IPS-NIHi11 (cell line): ENCODE results near the gene AEN.

ENCODE experiments used
- DNase-seq: peaks from one replicate; pipeline ENCODE4 v3.0.0; 2012; ENCODE audit warnings: mixed read lengths, low spot score

Gene AEN

DNA sequence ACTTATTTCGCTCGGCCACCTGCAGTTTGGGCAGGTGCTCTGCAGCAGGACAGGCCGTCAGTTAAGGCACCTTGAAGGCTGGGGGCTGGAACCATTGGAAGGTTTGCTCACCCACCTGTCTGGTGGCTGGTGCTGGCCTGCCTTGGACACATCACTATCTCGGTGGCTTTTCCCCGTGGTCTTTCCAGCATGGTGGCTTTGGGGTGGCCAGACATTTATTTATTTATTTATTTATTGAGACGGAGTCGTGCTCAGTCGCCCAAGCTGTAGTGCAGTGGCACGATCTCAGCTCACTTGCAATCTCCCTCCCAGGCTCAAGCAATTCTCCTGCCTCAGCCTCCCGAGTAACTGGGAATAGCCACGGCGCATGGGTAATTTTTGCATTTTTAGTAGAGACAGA, 29.4 kb downstream of the AEN start:
- DNase-seq, result no peak

DNA sequence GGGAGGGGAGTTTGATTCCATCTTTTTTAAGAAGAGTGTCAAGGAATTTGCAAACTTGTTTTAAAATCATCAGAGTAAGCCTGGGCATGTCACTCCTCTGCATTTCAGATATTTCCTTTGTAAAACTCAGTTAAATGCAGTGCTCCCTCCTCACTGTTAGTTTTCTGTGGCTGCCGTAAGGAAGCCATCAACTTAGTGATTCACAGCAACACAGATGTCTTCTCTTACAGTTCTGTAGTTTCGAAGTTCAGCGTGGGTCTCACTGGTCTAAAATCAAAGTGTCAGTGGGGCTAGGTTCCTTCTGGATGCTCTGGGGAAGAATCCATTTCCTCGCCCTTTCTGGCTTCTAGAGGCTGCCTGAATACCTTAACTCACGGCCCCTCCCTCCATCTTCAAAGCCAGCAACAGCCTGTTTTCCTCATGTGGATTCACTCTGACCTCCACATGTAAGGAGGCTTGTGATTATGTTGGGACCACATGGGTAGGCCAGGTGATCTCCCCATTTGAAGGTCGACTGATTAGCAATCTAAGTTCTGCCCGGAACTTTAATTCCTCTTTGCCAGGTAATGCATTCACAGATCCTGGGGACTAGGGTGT, 30.1 kb downstream of the AEN start:
- DNase-seq, result no peak

DNA sequence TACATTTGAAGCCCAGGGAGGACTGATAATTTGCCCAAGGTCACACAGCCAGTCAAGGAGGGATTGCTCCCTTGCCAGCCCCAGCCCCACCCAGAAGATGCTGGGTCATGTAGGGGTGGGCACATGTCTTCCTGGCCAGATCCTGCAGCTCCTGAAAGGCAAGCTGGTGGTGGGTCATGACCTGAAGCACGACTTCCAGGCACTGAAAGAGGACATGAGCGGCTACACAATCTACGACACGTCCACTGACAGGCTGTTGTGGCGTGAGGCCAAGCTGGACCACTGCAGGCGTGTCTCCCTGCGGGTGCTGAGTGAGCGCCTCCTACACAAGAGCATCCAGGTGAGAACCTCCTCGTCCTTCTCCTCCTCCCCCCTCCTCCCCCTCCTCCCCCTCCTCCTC, 30.8 kb downstream of the AEN start:
- DNase-seq, result no peak

DNA sequence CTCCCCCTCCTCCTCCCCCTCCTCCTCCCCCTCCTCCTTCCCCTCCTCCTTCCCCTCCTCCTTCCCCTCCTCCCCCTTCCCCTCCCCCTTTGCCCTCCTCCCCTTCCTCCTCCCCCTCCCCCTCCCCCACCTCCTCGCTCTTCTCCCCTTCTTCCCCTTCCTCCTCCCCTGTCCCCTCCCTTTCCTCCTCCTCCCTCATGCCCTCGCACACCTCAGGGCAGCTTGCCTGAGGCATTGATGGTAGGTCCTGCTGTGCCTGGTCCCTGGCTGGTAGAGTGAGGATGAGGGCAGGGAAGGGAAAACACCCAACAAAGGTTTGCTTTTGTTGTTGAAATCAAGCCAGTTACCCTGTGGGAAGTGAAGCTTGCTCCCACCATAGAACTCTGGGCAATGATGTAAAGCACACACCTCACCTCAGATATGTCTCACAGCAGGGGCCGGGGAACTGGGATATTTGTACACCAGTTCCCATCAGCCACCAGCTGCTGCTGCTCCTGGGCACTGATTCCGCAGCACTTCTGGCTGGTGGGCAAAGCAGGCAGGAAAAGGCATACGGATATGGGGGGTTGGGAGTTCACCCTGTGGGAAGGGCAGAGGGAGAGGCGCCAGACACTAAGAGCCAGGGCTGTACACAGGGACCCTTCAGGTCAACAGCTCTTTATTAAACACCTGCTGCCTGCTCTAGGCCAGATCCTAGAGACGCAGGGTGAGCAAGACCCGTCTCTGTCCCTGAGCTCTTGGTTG, 31.5 kb downstream of the AEN start:
- no peak for DNase-seq

- DNase-seq, result no peak
Observed at GRCh38 chr15:88653200-88654064, 32.3 kb downstream of the AEN start.

- no peak for DNase-seq
Observed at GRCh38 chr15:88654430-88655102, 33.4 kb downstream of the AEN start.

DNA sequence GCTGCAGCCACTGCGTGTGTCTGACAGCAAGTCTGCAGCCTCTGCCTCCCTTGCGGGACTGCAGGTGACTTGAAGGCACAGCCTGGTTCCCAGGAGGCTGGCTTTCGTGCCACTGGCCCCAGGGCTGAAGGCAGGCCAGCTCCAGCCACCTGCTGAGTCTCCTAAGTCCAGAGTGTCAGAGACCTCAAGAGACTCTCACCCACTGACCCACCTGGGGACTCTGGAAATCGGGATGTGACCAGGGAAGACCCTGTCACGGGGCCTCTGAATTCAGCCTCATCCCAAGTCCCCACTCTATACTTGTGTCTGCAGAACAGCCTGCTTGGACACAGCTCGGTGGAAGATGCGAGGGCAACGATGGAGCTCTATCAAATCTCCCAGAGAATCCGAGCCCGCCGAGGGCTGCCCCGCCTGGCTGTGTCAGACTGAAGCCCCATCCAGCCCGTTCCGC, 34.0 kb downstream of the AEN start:
- DNase-seq, result no peak

DNA sequence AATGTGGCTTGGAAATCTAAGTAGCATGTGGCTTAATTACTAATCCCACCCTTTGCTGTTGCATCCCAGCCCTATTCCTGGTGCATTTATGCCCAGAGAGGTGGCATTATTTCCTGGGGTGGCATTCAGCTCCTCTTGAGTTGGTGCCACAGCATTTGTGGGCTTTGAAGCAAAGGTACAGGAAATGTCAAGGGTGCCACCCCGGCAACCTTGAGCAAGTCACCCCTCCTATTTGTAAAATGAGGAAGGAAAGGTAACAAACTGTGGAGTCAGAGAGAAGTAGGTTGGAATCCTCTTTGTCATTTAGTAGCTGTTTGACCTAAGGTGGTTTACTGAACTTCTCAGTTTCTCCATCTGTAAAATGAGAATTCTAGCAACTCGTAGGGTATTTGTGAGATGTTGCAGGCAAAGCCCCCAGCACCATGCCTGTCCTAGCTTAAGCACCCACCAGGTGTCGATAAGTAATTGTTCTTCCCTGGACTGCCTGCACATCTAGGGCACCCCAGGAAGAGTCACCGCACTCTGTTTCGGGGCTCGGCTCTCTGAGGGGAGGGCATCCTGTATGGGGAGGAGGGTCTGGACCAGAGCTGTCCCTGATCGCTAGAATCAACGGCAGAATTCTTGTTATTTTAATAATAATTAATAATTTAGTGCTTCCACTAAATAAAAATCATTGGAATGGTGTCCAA, 34.8 kb downstream of the AEN start:
- no peak for DNase-seq

DNA sequence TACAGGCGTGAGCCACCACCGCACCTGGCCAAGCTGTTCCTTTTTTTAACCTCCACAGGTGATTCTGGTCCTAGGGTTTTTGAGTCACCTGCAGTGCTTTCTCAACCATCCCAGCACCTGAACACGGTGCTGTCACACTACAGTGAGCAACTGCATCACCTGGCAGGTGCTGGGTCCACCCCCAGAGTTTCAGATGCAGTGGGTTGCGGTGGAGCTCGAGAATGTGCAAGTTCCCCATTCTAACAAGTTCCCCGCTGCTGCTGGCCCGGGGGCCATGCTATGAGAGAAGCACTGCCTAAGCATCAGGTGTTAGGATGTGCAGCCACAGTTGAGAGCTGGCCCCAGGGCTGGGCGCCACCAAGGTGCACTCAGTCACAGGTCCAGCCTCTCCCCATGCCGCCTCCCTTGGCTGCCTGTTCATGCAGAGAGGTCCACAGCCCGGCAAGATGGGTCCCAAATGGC, 35.7 kb downstream of the AEN start:
- no peak for DNase-seq

GRCh38 chr15:88657326-88658069, 36.4 kb downstream of the AEN start:
- peak; percentile 81 for DNase-seq

- DNase-seq, result no peak
Observed at GRCh38 chr15:88658070-88658965, 37.2 kb downstream of the AEN start.

DNA sequence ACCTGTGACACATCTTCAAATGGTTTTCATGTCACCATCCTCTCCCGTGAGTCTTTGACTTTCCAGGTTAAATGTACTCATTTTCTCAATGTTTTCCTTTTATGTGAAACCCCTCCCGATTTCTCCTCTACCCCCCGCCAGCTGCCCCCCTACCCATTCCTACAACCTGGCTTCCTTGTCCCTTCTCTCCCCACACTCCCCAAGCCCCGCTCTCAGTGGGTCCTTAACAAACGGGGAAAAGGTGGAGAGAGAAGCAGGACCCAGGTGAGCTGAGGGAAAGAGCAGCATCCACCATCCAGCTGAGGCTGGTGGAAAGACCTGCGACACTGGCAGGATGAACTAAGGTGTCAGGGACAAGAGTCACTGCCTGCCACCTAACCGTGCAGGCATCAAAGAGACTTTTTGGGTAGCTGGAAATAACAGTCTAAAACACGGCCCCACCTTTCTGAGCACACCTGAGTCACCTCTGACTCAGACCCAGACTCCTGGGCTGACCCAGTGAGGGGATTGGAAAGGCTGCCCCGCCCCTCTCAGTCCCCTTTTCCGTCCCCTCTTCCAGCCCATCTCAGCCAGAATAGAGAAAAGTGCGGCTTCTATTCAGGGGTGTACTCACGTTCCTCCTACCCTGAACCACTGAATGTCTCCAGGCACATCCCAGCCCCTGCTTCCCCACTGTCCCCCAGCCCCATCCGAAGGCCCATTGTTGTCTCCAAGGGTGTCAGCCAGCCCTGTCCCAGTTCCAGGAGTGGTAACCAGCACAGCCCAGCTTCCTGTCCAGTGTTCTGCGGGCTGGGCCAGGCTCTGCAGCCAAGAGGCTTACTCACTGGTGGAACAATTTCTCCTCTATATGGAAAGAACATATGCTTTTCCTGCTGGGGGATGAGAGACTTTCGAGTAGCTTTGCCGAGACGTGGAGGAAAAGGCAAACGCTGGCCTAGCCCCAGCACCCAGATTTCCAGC, 38.1 kb downstream of the AEN start:
- DNase-seq, result no peak

DNA sequence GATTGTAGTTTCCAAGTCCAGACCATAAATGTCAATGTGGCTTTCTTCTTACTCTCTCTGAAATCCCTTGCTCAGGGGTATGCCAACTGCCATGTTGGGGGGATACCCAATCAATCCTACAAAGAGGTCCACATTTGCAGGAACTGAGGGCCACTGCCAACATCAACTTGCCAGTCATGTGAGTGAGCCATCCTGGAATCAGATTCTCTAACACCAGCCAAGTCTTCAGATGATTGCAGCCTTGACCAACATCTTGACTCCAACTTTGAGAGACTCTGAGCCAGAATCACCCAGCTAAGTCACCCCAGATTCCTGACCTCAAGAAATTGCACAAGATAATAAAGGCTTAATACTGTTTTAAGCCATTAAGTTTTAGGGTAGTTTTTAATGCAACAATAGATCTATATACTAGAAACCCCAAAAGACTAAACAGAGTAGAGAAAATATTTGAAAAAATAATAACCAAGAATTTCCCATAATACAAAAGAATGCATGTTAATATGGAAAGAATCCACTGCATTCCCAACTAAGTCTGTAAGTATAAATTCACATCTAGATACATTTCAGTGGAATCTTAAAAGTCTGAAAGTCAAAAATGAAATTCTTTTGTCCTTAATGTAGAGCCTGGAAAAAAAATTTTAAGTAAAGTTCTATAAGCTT, 40.0 kb downstream of the AEN start:
- no peak for DNase-seq

DNA sequence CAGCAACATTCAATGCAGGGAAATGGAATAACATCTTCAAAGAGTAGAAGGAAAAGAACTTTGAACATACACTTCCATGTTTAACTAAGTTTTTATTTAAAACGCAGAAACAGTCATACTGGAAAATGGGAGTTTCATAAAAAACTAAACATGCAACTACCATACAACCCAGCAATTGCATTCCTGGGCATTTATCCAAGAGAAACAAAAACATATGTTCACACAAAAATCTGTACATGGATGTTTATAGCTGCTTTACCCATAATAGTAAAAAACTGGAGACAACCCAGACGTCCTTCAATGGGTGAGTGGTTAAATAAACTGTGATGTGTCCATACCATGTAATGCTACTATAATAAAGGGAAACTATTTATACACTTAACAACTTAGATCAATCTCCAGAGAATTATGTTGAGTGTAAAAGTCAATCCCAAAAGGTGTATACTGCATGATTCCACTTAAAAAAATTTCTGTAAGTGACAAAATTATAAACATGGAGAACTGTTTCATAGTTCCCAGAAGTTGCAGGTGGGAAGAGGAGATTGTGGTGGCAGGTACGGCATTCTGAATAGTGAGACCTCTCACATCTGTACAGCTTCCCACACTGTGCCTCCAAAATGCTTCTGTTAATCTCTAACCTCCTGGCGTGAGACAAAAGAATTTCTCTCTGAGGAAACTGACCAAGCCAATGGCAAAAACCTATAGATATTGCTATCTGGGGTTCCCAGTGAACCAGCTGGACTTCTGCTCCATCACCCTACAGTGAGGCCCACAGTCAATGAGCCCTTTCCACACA, 40.8 kb downstream of the AEN start:
- no peak for DNase-seq

DNA sequence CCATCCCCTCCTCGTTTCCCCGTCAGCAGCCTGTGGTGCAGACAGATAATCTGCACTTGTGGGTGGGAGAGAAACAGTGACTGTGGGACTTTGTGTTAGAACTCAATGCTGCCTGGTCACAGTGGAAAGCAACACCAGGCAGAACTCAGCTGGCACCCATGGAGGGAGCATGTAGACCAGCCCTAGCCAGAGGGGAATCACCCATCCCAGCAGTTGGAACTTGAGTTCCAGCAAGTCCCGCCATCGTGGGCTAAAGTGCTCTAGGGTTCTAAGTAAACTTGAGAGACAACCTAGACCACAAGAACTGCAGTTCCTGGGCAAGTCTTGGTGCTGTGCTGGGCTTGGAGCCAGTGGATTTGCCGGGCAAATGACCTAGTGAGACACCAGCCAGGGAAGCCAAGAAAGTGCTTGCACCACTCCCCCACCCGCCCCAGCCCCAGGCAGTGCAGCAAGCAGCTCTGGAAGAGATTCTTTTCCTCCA, 42.0 kb downstream of the AEN start:
- no peak for DNase-seq

DNA sequence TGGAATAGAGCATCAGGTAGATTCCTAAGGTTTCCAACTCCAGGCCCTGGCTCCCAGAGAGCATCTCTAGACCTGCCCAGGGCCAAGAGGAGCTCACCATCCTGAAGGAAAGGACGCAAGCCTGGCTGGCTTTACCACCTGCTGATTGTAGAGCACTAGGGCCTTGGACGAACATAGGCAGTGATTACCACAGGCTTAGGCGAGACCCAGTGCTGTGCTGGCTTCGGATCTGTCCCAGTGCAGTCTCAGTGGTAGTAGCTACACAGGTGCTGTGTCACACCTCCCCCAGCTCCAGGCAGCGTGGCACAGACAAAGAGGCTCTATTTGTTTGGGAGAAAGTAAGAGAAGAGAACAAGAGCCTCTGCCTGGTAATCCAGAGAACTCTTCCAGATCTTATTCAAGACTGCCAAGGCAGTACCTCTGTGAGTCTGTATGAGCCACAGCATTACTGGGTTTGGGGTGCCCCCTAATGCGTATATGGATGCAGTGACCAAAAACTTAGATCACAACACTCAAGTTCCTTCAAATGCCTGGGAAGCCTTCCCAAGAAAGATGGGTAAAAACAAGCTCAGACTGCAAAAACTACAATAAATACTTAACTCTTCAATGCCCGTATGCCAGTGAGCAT, 43.1 kb downstream of the AEN start:
- DNase-seq, result no peak

DNA sequence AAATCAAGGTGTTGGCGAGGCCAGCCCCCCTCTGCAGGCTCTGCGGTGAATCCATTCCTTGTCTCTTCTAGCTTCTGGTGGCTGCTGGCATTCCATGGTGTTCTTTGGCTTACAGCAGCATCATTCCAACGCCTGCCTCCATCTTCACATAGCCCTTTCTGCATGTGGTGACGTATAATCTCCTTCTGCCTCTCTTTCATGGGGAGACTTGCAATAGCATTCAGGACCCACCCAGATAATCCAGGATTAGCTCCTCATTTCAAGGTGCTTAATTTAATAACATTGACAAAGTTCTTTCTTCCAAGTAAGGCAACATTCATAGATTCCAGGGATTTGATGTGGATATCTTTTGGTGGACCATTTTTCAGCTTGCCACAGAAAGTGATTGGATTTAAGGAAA, 53.5 kb downstream of the AEN start:
- no peak for DNase-seq
